Daoy (cell line): ENCODE results near the gene OSBP2. TPM values are rescaled to one million over a fixed set of nuclear protein-coding genes. Genes with fewer than 3 reads are reported as not detected.

Experiments used
- DNase-seq: peaks from one replicate; pipeline ENCODE4 v3.0.0-alpha.2; 2015; ENCODE audit warnings: low read depth
- total RNA-seq: library from RNA; depleted of rRNA; stranded (reverse); fragments of >200 nt; shearing (Covaris generic); gene quantifications from 2 replicates; pipeline ENCODE4 v1.2.3, GENCODE V29; 2014

Gene OSBP2
- total RNA-seq, 1 experiment from 2014 or later = 0.97 TPM

DNA sequence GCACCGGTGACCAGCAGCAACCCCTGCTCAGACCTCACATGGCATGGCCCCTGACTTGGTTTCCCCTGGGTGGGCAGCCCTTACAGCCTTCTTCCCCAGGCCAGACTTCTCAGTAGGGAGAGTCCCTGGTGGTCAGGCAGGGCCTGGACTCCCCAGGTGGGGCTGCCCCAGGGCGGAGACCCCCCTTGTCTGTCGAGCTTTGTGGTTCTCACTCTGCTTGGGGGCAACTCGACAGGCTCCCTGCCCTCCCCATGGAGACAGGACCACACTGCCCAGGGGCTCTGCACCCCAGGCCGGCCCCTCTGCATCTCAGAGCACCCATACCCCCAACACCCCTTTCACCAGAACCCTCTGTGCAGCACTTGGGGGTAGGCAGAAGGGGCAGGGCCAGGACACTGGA is 186.2 kb downstream of the OSBP2 start:
- no peak for DNase-seq

DNA sequence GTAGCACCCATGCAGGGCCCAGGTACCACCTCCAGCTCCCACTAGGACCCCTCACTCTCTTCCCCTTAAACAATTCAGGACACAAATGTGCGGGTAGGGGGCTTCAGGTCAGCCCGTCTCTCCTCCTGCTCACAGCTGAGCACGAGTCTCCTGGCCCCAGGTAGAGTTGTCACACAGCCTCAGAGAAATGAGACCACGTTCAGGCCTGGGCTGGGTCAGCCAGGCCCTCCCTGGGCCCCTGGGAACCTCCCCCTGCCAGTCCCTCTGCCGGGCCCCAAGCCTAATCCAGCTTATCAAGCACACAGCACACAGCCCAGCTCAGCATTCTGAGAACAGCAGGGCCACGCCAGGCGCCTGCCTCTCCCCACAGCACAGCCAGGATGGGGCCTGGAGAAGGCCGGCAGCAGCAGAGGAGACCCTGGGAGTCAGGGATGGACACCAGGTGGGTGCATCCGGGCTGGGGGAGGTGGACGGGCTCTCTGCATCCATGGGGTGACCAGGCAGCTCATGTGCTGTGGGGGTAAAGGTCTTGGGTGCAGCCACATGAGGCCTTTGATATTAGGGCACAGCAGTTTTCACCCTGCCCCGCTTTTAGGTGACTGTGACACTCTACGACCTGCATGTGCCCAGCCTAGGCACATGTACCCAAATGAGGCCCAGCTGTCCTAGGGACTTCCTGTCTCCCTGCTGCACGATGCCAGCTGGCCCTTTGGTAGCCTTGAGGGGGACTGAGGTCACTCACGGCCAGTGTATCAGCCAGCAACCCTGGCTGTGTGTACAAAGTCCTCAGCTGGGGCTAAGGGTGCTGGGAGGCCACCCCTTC is 186.9 kb downstream of the OSBP2 start:
- no peak for DNase-seq

DNA sequence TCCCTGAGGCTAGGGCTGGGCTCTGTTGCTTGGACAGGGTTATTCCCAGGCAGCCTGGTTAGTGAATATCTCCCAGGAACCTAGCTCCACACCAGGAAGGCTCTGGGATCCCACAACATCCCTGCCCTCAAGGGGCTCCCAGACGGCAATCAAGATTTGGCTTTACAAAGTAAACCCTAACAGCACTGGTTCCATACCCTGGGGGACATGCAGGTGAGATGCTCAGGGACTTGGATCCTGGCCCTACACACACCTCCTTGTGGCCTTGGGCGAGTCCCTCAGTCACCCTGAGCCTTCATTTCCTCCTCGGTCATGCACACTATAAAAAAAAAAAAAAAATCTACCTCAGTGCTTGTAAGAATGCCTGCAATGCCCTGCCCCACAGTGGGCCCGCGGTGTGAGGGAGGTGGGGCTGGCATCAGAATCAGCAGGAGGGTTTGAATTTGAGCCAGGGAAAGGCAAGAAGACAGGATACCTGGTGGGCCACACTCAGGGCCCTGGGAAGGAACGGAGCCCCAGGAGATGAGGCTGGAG is 187.6 kb downstream of the OSBP2 start:
- DNase-seq = no peak

DNA sequence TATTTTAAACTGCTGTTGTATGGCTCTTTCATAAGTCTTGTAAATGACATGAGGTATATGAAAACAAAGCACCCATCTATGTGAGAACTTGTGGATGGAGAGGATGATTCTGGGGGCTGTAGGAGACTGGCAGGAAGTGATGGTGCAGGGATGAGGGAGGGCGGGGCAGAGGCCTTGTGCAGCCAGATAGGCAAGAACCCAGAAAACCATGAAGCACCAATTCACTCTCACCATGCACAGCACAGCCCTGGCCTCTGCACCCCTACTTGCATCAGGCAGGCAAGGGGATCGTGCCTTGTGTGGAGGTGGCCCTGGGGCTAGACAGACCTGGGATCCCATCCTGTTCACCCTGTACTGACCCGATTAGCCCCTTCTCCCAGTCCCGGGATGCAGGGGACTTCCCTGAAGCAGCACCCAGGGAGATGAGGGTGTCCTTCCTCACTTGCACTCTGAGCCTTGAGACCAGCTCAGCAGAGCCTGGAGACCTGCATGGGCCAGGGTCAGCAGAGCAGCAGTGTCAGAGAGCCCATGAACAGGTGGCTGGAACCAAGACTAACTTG is 188.4 kb downstream of the OSBP2 start:
- no peak for DNase-seq

DNA sequence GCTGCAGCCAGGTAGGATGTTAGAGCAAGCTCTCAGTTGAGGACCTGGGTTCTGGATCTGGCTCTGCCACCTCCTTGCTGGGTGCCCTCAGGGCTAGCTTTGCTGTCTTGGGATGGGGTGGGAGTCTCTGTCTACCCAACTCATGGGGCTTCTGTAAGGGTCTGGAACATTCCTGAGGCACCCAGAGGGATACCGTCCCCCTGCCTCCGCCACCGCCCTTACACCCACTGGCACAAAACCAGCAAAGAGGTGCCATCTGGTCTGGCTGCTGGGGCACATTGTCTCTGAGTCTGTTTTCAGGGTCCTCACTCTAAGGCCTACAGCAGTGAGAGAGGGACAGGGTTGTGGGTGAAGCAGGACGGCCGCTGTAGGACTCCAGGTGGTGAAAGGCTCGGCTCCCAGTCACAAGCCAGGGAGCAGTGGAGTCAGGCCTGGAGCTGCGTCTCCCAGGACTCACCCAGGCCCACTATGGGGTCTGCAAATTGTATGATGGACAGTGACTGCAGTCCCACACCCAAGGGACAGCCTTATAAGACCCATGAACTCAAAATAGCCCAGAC is 189.0 kb downstream of the OSBP2 start:
- no peak for DNase-seq

DNA sequence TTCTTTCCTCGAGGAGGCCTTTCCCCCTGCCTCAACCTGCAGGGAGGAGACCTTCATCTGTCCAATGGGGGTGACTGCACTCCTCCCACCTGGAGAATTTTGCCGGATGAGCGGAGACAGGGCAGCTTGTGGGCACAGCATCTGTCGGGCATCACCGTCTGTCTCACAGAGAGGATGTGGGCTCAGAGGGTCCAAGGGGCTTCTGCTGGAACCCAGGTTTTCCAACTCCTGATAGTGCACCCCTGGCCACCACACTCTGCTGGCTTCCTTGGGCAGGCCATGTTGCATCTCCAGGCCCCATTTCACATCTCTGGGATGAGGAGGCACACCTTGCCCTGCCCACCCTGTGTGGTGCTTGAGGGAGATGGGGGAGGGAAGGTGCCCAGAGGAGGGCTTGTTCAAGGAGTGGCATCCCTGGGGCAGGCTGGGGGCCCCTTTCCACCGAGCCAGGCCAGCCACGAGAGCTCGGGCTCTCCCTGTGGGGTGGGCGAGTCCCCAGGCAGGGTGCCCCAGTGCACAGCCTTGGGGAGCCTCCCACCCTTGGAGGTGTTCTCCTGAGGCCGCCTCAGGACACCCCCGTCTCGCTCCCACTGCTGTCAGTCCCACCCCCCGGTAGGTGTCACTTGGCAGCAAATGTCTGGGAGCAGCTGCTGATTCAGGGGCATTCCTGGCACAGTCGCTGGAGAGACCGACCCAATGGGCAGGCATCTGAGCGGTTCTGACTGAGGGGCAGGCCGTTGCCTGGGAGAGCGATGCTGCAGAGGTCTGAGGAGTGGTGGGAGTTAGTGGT is 189.7 kb downstream of the OSBP2 start:
- DNase-seq = no peak

DNA sequence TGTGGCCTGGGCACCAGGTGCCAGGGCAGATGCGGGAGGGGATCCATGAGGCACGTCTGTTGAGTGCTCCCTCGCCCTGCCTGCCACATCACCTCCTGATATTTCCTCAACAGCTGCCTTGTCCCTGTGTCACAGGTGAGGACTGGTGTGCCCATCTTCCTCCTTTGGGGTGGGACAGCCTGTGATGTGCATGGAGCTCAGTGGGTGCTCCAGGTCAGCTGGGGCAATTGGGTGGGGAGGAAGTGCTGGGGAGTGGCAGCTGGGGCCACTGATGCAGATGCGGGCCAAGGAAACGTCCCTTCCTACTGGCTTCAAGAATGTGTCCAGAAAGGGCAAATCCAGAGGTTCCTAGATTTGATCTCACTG is 190.3 kb downstream of the OSBP2 start:
- no peak for DNase-seq

DNA sequence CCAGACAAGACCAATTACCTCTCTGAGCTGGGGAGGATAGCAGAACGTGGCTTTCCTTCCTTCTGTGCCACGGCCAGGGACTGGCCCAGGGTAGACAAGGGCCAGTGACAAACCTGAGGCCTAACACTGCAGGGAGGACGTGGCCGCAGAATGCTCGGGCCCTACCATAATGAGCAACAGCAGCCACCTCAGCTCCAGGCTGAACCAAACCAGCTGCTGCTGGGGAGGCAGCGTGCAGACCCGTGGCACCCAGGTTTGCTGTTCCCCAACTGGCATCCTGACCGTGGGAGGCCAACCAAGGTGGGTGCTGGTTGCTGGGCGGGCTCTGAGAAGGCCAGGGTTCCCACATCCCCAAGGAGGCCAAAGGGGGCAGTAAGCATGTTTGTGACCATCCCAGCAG is 190.9 kb downstream of the OSBP2 start:
- DNase-seq = no peak

DNA sequence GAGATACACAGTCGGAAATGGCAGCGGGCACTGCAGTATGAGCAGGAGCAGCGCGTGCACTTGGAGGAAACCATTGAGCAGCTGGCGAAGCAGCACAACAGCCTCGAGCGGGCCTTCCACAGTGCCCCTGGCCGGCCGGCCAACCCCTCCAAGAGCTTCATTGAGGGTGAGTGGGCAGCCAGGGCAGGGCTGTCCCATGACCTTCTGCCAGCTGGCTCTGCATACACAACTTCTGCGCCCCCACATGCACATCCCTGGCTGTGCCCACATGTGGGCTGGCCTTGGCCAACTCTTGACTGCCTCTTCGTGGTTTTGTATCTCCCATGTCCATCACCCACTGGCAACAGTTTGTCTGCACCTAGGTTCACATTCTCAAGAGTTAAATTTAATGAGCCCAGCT is 192.8 kb downstream of the OSBP2 start:
- DNase-seq = no peak

DNA sequence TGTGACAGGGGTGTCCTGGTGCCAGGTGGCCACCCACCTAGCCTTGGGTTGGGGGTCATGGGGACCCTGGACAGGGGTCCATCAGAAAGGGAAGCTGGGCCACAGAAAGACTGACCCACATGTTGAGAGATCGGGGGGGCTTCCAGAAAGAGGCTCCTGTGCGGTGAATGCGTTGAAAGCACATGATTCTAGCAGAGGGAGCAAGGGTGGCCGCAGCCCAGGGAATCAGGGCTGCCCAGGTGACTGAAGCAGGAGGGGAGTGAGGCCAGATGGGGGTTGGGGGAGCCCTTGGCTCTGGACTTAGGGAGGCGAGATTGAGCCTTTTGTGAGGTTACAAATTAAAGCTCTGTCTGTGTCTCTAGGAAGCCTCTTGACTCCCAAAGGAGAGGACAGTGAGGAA is 193.2 kb downstream of the OSBP2 start:
- no peak for DNase-seq

DNA sequence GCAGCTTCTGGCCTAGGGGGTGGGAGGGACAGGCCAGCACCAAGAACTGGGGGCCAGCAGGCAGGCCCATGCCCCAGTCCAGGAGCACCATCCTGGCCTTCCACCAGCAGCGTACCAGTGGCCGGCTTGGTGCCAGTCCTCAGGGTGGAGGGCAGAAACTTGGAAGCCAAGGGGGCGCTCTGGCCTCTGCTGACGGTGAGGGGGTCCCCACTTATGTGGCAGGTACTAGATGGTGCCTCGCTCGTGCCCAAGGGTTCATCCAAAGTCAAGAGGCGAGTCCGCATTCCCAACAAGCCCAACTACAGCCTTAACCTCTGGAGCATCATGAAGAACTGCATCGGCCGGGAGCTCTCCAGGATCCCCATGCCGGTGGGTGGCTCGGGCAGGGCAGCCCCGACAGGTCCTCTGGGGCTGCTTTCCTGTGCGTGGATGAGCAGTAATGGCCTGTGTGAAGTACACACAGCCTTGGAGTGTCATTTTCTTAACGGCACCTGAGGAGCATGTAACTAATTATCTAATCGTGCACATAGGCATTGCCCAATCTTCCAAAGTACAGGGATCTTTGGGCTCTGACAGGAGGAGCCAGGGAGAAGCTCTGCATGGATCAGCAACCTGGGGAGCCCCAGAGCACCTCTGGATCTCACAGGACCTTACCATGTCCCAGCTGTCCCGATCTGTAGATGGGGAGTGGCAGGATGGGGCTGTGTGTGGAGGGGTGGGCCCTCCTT is 194.8 kb downstream of the OSBP2 start:
- no peak for DNase-seq

DNA sequence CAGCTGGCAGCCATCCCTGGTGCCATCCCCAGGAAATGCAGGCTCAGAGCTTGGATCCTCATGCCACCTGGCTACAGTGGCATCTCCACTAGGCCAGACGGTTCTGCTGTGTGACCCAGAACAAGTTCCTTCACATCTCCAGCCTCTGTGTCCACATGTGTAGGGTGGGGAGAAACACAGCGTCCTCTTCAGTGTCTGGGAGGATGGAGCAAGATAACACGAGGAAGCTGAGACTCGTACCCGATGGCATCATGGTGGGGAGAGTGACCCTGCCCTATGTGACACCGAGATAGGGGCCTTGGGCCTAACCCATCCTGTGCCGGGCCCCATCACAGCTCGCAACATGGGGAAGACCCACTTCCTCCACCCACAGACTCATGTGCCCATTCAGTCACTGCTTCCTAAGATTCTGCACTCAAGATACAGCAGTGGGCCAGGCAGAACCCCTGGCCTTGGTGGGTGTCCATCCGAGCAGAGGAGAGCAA is 195.4 kb downstream of the OSBP2 start:
- no peak for DNase-seq

DNA sequence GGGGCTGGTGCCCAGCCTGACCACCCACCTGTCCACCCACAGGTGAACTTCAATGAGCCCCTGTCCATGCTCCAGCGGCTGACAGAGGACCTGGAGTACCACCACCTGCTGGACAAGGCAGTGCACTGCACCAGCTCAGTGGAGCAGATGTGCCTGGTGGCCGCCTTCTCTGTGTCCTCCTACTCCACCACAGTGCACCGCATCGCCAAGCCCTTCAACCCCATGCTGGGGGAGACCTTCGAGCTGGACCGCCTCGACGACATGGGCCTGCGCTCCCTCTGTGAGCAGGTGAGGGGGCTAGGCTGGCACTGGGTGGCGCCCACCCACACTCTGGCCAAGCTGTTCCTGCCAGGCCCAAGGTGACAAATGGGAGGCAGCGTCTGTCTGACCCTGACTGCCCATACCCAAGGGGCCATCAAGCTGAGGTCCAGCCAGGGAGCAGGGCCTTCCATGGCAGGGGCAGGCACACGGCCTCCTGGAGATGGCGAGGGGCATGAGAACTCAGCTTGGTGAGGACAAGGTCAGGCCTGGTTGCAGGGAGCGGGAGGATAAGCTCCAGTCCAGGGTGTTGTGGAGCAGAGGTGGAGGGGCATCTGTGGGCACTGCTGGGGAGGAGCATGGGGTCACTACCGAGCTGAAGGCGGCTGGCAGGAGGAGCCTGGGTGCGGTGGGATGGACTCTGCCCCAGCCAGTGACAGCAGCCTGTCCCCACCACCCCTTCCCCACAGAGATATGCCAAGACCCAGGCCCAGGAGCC is 196.2 kb downstream of the OSBP2 start:
- DNase-seq = peak; percentile 36

DNA sequence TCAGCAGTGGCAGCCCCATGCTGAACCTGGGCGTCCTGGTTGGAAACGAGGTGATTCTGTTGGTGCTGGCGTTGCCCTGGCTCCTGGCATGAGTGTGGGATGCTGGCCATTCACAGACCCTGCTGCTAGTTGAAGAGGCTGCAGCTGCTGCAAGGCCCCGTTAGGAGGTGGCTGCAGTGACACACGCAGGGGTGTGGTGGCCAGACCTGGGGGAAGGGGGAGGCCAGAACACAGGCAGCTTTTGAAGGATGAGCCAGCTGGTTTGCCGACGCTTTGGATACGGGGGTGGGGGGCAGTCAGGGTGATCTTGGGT is 196.7 kb downstream of the OSBP2 start:
- no peak for DNase-seq

DNA sequence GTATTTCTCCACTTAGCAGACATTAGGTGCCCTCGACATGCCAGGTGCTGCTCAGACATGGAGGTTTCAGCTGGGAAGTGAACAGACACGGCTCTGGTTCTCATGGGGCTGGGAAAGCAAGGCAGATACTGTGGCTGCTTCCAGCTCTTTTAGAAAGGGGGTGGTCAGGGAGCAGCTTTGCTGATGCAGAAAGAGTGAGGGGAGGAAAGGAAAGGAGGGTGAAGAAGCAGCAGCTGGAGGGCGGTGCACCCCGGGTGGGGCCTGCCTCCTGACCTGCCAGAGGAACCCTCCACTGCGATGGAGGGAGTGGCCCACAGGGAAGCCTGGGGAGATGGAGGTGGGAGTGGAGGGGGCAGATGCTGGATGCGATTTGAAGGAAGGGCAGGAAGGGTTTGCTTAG is 197.1 kb downstream of the OSBP2 start:
- DNase-seq = no peak

DNA sequence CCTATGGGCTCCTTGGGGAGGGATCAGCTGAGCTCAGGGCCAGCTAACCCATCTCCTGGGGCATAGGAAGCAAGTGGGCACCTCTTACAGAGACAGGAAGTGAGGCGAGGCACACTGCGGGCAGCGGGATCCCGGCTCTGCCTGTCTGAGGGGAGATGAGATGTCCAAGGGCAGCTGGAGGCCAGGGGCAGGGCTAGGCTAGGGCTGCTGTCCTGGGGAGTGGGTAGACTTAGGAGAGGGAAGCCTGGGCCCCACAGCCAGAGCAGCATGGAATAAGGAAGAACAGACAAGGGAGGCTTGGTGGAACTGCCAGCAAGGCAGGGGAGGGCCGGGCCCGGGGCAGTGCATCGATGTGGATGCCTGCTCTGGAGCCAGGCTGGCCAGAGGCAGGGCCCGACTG is 197.6 kb downstream of the OSBP2 start:
- DNase-seq = no peak

DNA sequence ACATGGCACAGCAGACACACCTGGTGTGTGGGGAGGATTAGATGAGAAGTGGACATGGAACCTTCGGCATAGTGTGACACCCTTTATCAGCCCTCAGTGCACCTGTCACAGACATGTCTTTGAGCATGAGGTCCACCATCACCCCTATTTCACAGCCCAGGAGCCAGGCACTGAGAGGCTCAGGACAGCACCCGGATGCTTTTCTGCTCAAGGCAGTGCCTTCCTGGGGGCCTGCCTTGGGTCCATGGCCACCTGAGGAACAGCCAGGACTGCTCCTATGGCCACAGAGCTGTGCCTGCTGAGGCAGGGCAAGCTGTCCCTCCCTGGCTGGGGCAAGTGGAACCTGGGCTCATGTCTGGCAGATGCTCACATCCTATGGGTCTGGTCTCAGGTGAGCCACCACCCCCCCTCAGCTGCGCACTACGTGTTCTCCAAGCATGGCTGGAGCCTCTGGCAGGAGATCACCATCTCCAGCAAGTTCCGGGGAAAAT is 198.1 kb downstream of the OSBP2 start:
- no peak for DNase-seq

DNA sequence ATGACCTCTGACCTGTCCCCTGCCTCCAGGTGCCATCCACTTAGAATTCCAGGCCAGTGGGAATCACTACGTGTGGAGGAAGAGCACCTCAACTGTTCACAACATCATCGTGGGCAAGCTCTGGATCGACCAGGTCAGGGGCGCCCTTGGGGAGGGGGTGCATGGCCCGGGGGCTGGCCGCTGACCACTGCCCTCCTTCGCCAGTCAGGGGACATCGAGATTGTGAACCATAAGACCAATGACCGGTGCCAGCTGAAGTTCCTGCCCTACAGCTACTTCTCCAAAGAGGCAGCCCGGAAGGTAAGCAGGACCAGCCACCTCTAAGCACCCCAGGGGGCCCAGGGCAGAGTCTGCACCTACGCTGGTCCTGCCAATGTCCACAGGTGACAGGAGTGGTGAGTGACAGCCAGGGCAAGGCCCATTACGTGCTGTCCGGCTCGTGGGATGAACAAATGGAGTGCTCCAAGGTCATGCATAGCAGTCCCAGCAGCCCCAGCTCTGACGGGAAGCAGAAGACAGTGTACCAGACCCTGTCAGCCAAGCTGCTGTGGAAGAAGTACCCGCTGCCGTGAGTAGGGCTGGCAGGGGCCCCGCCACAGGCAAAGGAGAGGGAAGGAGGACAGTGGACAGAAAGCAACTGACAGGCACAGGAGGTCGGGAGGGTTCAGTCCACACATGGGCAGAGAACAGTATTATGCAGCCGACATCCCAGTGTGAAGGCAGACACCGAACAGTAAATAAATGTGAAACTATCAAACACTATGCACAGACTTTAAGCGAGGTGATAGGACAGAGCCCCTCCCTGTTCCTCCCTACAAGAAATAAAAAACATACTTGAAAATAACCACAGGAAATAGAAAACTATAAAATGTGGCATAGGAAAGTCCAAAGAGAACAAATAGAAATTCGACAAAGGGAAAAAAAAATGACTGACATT is 199.0 kb downstream of the OSBP2 start:
- DNase-seq = no peak

DNA sequence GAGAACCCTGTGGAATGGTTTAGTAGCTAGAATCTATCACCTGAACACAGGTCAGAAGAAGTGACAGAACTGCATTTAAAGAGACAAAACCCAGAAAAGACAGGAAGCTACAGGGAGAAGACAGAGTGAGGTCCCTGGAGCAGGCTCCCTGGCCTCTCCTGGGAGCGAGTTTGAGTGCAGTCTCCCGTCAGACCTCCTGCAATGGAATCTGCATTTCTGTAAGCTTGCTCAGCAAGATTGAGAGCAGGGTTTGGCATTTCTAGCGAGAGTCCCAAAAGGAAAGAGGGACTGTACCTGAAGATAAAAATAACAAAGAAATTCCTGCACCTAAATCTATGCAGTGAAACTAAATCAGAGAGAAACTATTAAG is 199.7 kb downstream of the OSBP2 start:
- no peak for DNase-seq
